TTC549 (cell line): Measurements from ENCODE around the gene ZFP64.
"Not testable (repeated sequence)": the region's sequence is repeated elsewhere in the genome, so short reads cannot be mapped to it uniquely, and the experiment has no call there.

ENCODE experiments used
- FAIRE-seq: peaks from 2 replicates; lab custom pipeline; 2012; peaks lifted over from hg19 to GRCh38; lab: Jason Lieb, UNC

Gene ZFP64

GRCh38 chr20:52191132-52191915 is at the start of gene ZFP64:
Gene ZFP64 (minus strand): TSS chr20:52191779. CDS start chr20:52191636, 143 bp downstream.
- no peak for FAIRE-seq

GRCh38 chr20:52240802-52241201 is 49.2 kb upstream of the ZFP64 start:
- FAIRE-seq: no peak

- no peak for FAIRE-seq
Measured at GRCh38 chr20:52239102-52239501, 47.5 kb upstream of the ZFP64 start.

- FAIRE-seq: no peak
Measured at GRCh38 chr20:52236292-52236691, 44.7 kb upstream of the ZFP64 start.

- no peak for FAIRE-seq
Measured at GRCh38 chr20:52235129-52235528, 43.5 kb upstream of the ZFP64 start.

- FAIRE-seq: no peak
Measured at GRCh38 chr20:52234302-52235045, 42.9 kb upstream of the ZFP64 start.

- no peak for FAIRE-seq
Measured at GRCh38 chr20:52231230-52231746, 39.7 kb upstream of the ZFP64 start.

- no peak for FAIRE-seq
Measured at GRCh38 chr20:52230409-52230808, 38.8 kb upstream of the ZFP64 start.

- not testable (repeated sequence) for FAIRE-seq
Measured at GRCh38 chr20:52229346-52229745, 37.8 kb upstream of the ZFP64 start.

GRCh38 chr20:52226370-52226769 is 34.8 kb upstream of the ZFP64 start:
- FAIRE-seq: no peak

- FAIRE-seq: no peak
Measured at GRCh38 chr20:52224920-52225319, 33.3 kb upstream of the ZFP64 start.

GRCh38 chr20:52221362-52221761 is 29.8 kb upstream of the ZFP64 start:
- not testable (repeated sequence) for FAIRE-seq

GRCh38 chr20:52220891-52221290 is 29.3 kb upstream of the ZFP64 start:
- not testable (repeated sequence) for FAIRE-seq

- no peak for FAIRE-seq
Measured at GRCh38 chr20:52219441-52219840, 27.9 kb upstream of the ZFP64 start.

- no peak for FAIRE-seq
Measured at GRCh38 chr20:52217689-52218395, 26.3 kb upstream of the ZFP64 start.

- no peak for FAIRE-seq
Measured at GRCh38 chr20:52213995-52214394, 22.4 kb upstream of the ZFP64 start.

GRCh38 chr20:52212943-52213342 is 21.4 kb upstream of the ZFP64 start:
- no peak for FAIRE-seq

GRCh38 chr20:52210037-52210990 is 18.7 kb upstream of the ZFP64 start:
- no peak for FAIRE-seq

GRCh38 chr20:52209154-52209571 is 17.6 kb upstream of the ZFP64 start:
- no peak for FAIRE-seq

GRCh38 chr20:52207020-52207810 is 15.6 kb upstream of the ZFP64 start:
- FAIRE-seq: no peak

- FAIRE-seq: no peak
Measured at GRCh38 chr20:52204136-52204535, 12.6 kb upstream of the ZFP64 start.
